K562 (cell line): ENCODE data around the gene CTNS. TPM values are rescaled to one million over a fixed set of nuclear protein-coding genes. Genes with fewer than 3 reads are reported as not detected.

Experiments used
- ATAC-seq: fragments of 200-7000 bp; cut with Tn5 transposase; 3 replicates; pipeline ENCODE4 v1.9.1; 2020; ENCODE audit warnings: moderate library complexity
- BruUV-seq: library from RNA; stranded (reverse); fragments of 400-500 nt; replicated peaks from 2 replicates; lab custom pipeline; 2021; lab: Mats Ljungman, UMichigan
- CTCF ChIA-PET: fragments of 300-600 bp; formaldehyde crosslinking; extraction: SDS; loops from one replicate; lab custom pipeline; 2021; ENCODE audit warnings: low intra/inter-chr PET ratio; lab: Yijun Ruan, JAX
- POLR2A ChIA-PET: fragments of 300-600, 350-650 bp; sonication (Branson Sonifier 250); formaldehyde crosslinking; extraction: SDS; loops from one replicate; lab custom pipeline; 2021; ENCODE audit warnings: antibody characterized with exemption, inconsistent platforms; lab: Yijun Ruan, JAX
- DNase-seq, 4 experiments: peaks; one replicate each; pipeline versions ENCODE4 v3.0.0 to v3.0.0-alpha.2; 2011 to 2018; ENCODE audit warnings: low spot score in 3 of 4, mixed read lengths in 3 of 4; ENCODE audit errors: extremely low read depth in 1 of 4
- FAIRE-seq: peaks from 2 replicates; lab custom pipeline; 2011; peaks lifted over from hg19 to GRCh38; lab: Jason Lieb, UNC
- H2AFZ ChIP-seq: 2 replicates; pipeline ENCODE4 v1.6.0; 2011; ENCODE audit warnings: low read depth, low read length, control low read depth, inconsistent platforms
- H3K27ac ChIP-seq: fragments of 200-600 bp; 3 replicates; pipeline ENCODE4 v1.8.0; 2011; ENCODE audit warnings: low read depth, mild to moderate bottlenecking, control low read depth, inconsistent platforms, low read length, moderate library complexity, mixed read lengths; ENCODE audit errors: extremely low read depth
- H3K27me3 ChIP-seq, 2 experiments: fragments of 300-600 bp in 1 of 2; 2 replicates in 1 of 2; 3 replicates in 1 of 2; pipeline versions ENCODE4 v1.6.0 to v1.8.0; 2011; ENCODE audit warnings: inconsistent platforms in 2 of 2, low read length in 2 of 2, mild to moderate bottlenecking in 1 of 2, mixed read lengths in 1 of 2, moderate library complexity in 1 of 2; ENCODE audit not compliant: control insufficient read depth in 2 of 2, insufficient read depth in 2 of 2
- H3K36me3 ChIP-seq: fragments of 300-600 bp; 3 replicates; pipeline ENCODE4 v1.8.0; 2011; ENCODE audit warnings: mild to moderate bottlenecking, low read length, inconsistent platforms; ENCODE audit not compliant: control insufficient read depth, insufficient read depth
- H3K4me1 ChIP-seq, 2 experiments: fragments of 200-600 bp in 1 of 2; replicated peaks in 1 of 2; 2 replicates in 1 of 2; 3 replicates in 1 of 2; pipeline versions ENCODE4 v1.5.1 to v1.8.0; 2011; ENCODE audit warnings: inconsistent platforms in 2 of 2, low read length in 2 of 2, mild to moderate bottlenecking in 1 of 2, mixed read lengths in 1 of 2, moderate library complexity in 1 of 2; ENCODE audit not compliant: control insufficient read depth in 2 of 2, insufficient read depth in 2 of 2
- H3K4me2 ChIP-seq: 2 replicates; pipeline ENCODE4 v1.6.1; 2011; ENCODE audit warnings: low read length, control low read depth, inconsistent platforms, mixed read lengths; ENCODE audit not compliant: insufficient read depth
- H3K4me3 ChIP-seq: fragments of 200-600 bp; sonication (generic), shearing (Covaris generic); 2 replicates; pipeline ENCODE4 v1.5.1; 2016; ENCODE audit warnings: control low read depth, inconsistent platforms
- H3K79me2 ChIP-seq: fragments of 200-600 bp; 3 replicates; pipeline ENCODE4 v1.8.0; 2011; ENCODE audit warnings: low read length, inconsistent platforms; ENCODE audit not compliant: control insufficient read depth, insufficient read depth
- H3K9ac ChIP-seq, 2 experiments: 2 replicates each; pipeline versions ENCODE4 v1.6.0 to v1.6.1; 2011; ENCODE audit warnings: low read depth in 2 of 2, low read length in 2 of 2, control low read depth in 1 of 2, inconsistent platforms in 1 of 2, mild to moderate bottlenecking in 1 of 2, mixed read lengths in 1 of 2; ENCODE audit not compliant: insufficient read depth in 1 of 2
- H3K9me1 ChIP-seq: one replicate; pipeline ENCODE4 v1.6.0; 2011; ENCODE audit warnings: inconsistent platforms, mild to moderate bottlenecking, low read length, moderate library complexity; ENCODE audit not compliant: control insufficient read depth, insufficient read depth
- H3K9me3 ChIP-seq: replicated peaks from 2 replicates; pipeline ENCODE4 v1.5.1; 2011; ENCODE audit warnings: low read depth, low read length, inconsistent platforms; ENCODE audit not compliant: control insufficient read depth, insufficient read depth
- H4K20me1 ChIP-seq: replicated peaks from 2 replicates; pipeline ENCODE4 v1.6.1; 2011; ENCODE audit warnings: low read length, inconsistent platforms, mixed read lengths; ENCODE audit not compliant: control insufficient read depth, insufficient read depth
- CHD1 ChIP-seq: fragments of 200-600 bp; sonication (generic); IDR thresholded peaks from one replicate; pipeline ENCODE4 v1.6.1; 2012; ENCODE audit warnings: mild to moderate bottlenecking, moderate library complexity, low read length, inconsistent platforms
- CREM ChIP-seq: IDR thresholded peaks from 2 replicates; pipeline ENCODE4 v1.6.1; 2014; ENCODE audit warnings: antibody characterized with exemption, low read depth
- HNRNPLL ChIP-seq: fragments of 200-400 bp; formaldehyde crosslinking; IDR thresholded peaks from 2 replicates; pipeline ENCODE4 v1.6.1; 2017; ENCODE audit warnings: low read length, low read depth, mild to moderate bottlenecking; ENCODE audit not compliant: poor library complexity, severe bottlenecking
- SAP30 ChIP-seq: fragments of 200-600 bp; sonication (generic); IDR thresholded peaks from 2 replicates; pipeline ENCODE4 v1.6.1; 2012; ENCODE audit warnings: borderline replicate concordance, low read depth, mild to moderate bottlenecking, moderate library complexity, low read length, control low read depth, inconsistent platforms; ENCODE audit not compliant: insufficient read depth, poor library complexity, severe bottlenecking
- TEAD1 ChIP-seq, 2 experiments: fragments of 450-650 bp in 1 of 2; sonication (generic) in 1 of 2; formaldehyde crosslinking; IDR thresholded peaks; 2 replicates each; pipeline versions ENCODE4 v1.4.0 to v1.8.0; 2020 to 2022; ENCODE audit warnings: mild to moderate bottlenecking in 2 of 2, missing genetic modification reagents in 1 of 2
- ZKSCAN1 ChIP-seq: fragments of 150-350 bp; IDR thresholded peaks from 2 replicates; pipeline ENCODE4 v1.6.1; 2016; ENCODE audit warnings: low read depth, low read length
- ZNF140 ChIP-seq: fragments of 250-450 bp; sonication (Bioruptor Pico); IDR thresholded peaks from 2 replicates; pipeline ENCODE4 v1.8.0; 2021; ENCODE audit warnings: moderate library complexity, mild to moderate bottlenecking, inconsistent platforms
- ZNF184 ChIP-seq: sonication (generic); formaldehyde crosslinking; IDR thresholded peaks from 2 replicates; pipeline ENCODE4 v1.5.0; 2020; ENCODE audit warnings: missing genetic modification reagents
- ZNF217 ChIP-seq: sonication (generic); formaldehyde crosslinking; IDR thresholded peaks from 2 replicates; pipeline ENCODE4 v1.8.0; 2022; ENCODE audit warnings: mild to moderate bottlenecking, missing genetic modification reagents
- WGBS: fragments of 100-300 bp; shearing (Covaris generic); methylation state at CpG from one replicate; pipeline ENCODE4 v1.1.6; 2016; ENCODE audit warnings: low coverage, mixed read lengths; ENCODE audit not compliant: insufficient coverage; ENCODE audit errors: missing lambda C conversion rate; 5-methylcytosine and 5-hydroxymethylcytosine counted together
- in situ Hi-C: fragments of 300-500 bp; cut with MboI; formaldehyde crosslinking; loops from 4 replicates; pipeline ENCODE4 v1.15.0; 2018; ENCODE audit warnings: inconsistent platforms, mixed read lengths
- intact Hi-C: fragments of 100-400 bp; cut with micrococcal nuclease; formaldehyde crosslinking; loops from 2 replicates; pipeline ENCODE4 v1.14.2; 2022
- polyA plus RNA-seq, 8 experiments: library from polyadenylated mRNA; depleted of rRNA in 4 of 8; stranded (reverse) in 5 of 8; unstranded in 3 of 8; fragments of >200 nt; fragmentation: Nextera tagmentation in 2 of 8; fragmentation: Illumina TruSeq in 1 of 8; extraction: Ambion mirVana in 2 of 8; extraction: Trizol in 1 of 8; gene quantifications; 2 replicates each; pipeline versions ENCODE4 v1.2.1 to v1.2.3, GENCODE V29; 2011 to 2014; ENCODE audit warnings: inconsistent platforms in 1 of 8, missing spikeins in 1 of 8
- total RNA-seq, 7 experiments: library from RNA; depleted of rRNA in 6 of 7; stranded (reverse); fragments of >200 nt in 6 of 7; fragmentation: Illumina TruSeq in 2 of 7; extraction: Trizol in 2 of 7; gene quantifications; 2 replicates each; pipeline versions ENCODE4 v1.2.1 to v1.2.3, GENCODE V29; 2011 to 2021; ENCODE audit warnings: low replicate concordance in 1 of 7

CTNS gene
- total and polyA plus RNA-seq, 9 of the 15 experiments (the other 6 are each of a cell fraction or from before 2014, with no cell fraction given): 0.66 to 8.4 (median 4.9) TPM

- H3K27ac ChIP-seq: no peak overlapping the region
- H3K4me3 ChIP-seq: no peak overlapping the region
- no peaks in the 10 kb centered on the region for H3K27me3 ChIP-seq
- no peaks in the 10 kb centered on the region for H3K9me3 ChIP-seq
- no TSS peak for BruUV-seq
- in situ Hi-C loops: no loop called here
- peaks cover 0 to 6% of the 10 kb centered on the region in 2 experiments; a peak in 3 of 5 replicates for H3K4me1 ChIP-seq
- POLR2A ChIA-PET: interaction anchor here (1.0 kb wide), 1 partner anchor 25 kb away, joined by 3 read pairs; no protein-coding TSS in a partner anchor
- peaks cover 27% of the 10 kb centered on the region; the same call in 2 of the 3 replicates for H3K36me3 ChIP-seq
- CTCF ChIA-PET: no interaction called here
- WGBS: 78% methylated on average over 4 of the region's 10 CpGs
- H3K4me2 ChIP-seq: no peak overlapping the region
- TF ChIP-seq ZNF217 (CRISPR knock-in tag): no peak
- TF ChIP-seq SAP30: no peak
- no peak for TF ChIP-seq CREM
- TF ChIP-seq ZNF140 (CRISPR knock-in tag): no peak
- TF ChIP-seq CHD1: no peak
- TF ChIP-seq ZKSCAN1: no peak
- TF ChIP-seq HNRNPLL: no peak
- no peak for TF ChIP-seq TEAD1 (CRISPR knock-in tag; IDR thresholded peaks at IDR 0.05)
- no peak for TF ChIP-seq ZNF184
- intact Hi-C loops: no loop called here
- no peak overlapping the region for H3K9ac ChIP-seq
- no peaks in the 10 kb centered on the region for H3K9me1 ChIP-seq
- H3K79me2 ChIP-seq: peaks cover 13% of the 10 kb centered on the region
- no peaks in the 10 kb centered on the region for H4K20me1 ChIP-seq
- DNase-seq (no peak), FAIRE-seq (no peak), ATAC-seq (no peak)
- no peak overlapping the region for H2AFZ ChIP-seq
These were observed 5.8 kb upstream of the CTNS start for GRCh38 chr17:3630781-3631180.
